GM19025 (cell line): ENCODE measurements around the gene CDC42SE2.
"Not testable (repeated sequence)": the region's sequence is repeated elsewhere in the genome, so short reads cannot be mapped to it uniquely, and the experiment has no call there.

ENCODE experiments used
- ATAC-seq: cut with Tn5 transposase; IDR thresholded peaks from one replicate; pipeline ENCODE4 v1.9.1; 2021; ENCODE audit warnings: mild to moderate bottlenecking, low read depth, moderate library complexity; ENCODE audit not compliant: unreplicated experiment

CDC42SE2 gene

GRCh38 chr5:131246504-131246903, 17.3 kb upstream of the CDC42SE2 start:
- no peak for ATAC-seq

DNA sequence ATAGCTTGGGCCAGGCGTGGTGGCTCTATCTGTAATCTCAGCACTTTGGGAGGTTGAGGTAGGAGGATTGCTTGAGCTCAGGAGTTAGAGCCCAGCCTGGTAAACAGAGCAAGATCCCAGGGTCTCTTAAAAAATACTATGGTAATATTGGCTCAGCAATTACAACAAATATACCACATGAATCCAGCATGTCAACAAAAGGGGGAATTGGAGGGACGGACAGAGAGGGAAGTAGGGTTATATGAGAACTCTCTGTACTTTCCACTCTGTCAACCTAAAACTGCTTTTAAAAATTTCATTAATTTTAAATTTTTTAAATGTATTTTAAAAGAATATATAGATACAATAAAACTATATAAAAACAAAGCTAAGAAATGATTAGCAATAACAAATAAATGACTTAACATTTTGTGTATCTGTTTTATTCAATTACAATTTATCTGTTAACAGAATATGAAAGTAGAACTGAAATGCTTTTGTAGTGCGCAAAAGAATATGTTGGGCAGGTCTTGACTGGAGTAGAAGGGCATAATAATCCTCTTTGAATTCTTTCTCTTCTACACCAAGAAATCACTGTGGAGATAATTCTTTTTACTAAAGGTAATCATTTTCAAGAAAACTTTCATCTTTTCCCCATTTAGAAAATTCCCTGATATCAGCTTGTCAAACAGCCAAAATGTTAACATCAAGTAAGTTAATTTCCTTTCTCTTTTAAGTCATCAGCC, 12.9 kb upstream of the CDC42SE2 start:
- ATAC-seq: no peak

DNA sequence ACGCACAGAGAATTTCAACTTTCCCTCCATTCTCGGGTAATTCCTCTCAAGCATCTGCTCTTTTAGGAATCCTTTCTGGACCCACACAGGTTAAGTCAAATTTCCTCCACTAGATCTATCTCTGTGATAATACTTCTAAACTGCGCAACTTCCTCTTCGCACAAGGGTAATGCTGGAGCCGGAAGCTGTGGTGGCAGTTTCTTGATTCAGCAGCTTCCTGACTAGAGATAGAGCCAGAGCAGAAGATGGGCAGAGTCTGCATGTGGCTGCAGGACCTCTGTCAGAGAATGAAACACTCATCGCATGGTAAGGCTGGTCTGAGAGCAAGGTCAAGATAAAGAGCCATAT, 11.1 kb upstream of the CDC42SE2 start:
- peak; percentile 78 for ATAC-seq

DNA sequence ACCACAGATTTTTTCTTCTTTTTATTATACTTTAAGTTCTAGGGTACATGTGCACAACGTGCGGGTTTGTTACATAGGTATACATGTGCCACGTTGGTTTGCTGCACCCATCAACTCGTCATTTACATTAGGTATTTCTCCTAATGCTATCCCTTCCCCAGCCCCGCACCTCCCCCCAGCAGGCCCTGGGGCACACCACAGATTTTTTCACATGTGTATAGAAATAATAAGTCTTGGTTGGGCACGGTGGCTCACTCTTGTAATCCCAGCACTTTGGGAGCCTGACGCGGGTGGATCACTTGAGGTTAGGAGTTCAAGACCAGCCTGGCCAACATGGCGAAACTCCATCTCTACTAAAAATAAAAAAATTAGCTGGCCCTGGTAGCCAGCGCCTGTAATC, 9.8 kb upstream of the CDC42SE2 start:
- not testable (repeated sequence) for ATAC-seq

DNA sequence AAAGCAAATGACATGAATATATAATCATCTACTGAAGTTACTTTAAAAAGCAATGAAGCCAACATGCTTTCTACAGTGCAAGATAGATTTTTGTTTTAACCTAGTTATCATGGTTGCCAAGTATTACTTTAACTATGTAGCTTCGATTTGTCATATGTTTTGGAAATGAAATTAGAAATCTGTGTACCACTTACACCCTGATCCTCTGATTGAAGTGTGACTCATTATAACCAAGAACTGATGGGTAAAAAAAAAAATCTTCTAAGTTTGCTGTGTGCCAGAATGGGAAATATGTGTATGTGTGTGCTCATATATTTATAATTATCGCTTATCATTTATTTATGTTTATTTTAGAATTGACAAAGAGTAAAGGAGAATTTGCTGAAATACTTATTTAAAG, 9.1 kb upstream of the CDC42SE2 start:
- ATAC-seq: no peak

GRCh38 chr5:131256507-131256823, 7.4 kb upstream of the CDC42SE2 start:
- no peak for ATAC-seq

DNA sequence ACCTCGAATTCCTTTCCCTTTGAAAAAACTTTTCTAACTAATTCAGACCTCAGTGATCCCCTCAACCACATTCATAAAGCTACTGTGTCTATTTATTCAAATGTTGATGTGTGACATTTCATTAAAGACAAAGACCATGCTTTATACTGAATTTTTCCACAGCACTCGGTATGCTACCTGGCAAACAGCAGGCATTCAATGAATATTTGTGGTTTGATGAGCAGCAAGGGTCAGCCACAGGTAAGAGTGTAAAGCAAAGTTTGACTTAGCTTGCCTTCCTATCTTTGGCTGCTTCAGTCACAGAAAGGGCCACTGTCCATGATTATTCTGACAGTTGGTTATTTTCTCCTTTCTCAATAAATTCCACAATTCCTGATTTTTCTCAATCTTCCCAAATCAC, 5.1 kb upstream of the CDC42SE2 start:
- ATAC-seq: no peak

- no peak for ATAC-seq
Measured at GRCh38 chr5:131259326-131259725, 4.5 kb upstream of the CDC42SE2 start.

- no peak for ATAC-seq
Measured at GRCh38 chr5:131260895-131261294, 3.0 kb upstream of the CDC42SE2 start.

GRCh38 chr5:131261483-131261882, 2.4 kb upstream of the CDC42SE2 start:
- ATAC-seq: no peak

DNA sequence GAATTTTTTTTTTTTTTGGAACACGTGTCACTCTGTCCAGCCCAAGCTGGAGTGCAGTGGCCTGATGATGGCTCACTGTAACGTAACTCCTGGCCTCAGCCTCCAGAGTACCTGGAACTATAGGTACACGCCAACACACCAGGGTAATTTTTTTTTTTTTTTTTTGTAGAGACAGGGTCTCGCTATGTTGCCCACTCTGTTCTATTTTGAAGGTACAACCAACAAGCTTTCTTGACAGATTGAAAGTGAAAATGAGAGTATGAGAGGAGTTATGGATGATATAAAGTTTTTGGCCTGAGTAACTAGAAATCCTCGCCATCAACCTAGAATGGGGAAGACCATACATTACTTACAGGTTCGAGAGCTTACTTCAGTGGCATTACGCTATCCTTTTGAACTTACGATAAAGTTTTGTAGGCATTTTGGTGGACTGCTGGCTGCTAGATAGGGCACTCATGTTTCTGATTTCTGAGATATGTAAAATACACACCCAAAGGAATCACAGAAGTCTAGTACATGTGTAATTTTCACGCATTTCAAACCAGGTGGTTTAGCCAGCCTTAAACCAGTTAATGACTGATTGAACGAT, 806 bp upstream of the CDC42SE2 start:
- ATAC-seq: no peak

- peak; percentile 0 for ATAC-seq
Measured at GRCh38 chr5:131264451-131265099, 722 bp downstream of the CDC42SE2 start.

DNA sequence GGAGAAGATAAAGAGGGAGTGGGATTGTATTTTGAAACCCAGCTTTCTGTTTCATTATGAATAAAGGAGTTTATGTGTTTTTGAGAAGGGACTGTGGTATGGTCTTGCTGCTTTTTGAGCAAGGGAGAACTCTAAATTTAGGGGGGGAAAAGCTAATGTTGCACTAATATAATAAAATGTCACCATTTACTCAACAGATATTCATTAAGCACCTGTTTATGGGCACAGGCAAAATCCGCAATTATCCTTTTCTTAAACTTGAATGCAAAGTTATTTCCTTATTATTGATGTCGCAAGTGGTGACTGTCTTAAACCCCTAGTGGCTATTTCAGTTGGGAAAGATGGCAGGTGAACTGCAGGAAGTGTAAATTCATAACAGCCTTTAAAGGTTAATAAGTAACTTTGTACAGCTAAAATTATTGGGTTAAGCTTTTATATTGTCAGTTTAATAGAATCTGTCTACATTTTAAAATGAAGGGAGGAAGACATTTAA, 1.5 kb downstream of the CDC42SE2 start:
- peak; percentile 13 for ATAC-seq

DNA sequence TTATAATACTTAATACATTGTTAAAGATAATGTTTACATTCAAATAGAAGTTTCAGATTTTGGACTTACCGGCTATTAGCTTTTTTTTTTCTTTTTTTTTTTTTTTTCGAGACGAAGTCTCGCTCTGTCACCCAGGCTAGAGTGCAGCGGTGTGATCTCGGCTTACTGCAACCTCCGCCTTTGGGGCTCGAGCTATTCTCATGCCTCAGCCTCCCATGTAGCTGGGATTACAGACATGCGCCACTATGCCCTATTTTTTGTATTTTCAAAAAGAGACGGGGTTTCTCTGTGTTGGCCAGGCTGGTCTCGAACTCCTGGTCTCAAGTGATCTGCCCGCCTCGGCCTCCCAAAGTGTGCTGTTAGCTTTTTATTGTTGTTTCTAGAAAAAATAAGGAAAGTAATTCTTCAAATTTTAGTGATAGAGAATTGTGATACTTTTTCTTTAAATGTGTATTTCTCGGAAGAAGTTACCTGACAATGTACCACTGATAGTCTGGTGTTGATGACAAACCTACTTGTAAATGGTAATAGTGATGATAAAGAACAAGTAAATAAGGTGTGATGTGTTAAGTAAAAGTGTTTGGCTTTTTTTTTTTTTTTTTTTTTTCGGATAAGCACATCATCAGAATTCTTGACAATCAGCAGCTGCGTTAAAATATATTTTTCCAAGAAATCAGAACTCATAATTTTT, 2.7 kb downstream of the CDC42SE2 start:
- no peak for ATAC-seq

- ATAC-seq: no peak
Measured at GRCh38 chr5:131268758-131269370, 5.0 kb downstream of the CDC42SE2 start.

- no peak for ATAC-seq
Measured at GRCh38 chr5:131270809-131271208, 7.0 kb downstream of the CDC42SE2 start.

DNA sequence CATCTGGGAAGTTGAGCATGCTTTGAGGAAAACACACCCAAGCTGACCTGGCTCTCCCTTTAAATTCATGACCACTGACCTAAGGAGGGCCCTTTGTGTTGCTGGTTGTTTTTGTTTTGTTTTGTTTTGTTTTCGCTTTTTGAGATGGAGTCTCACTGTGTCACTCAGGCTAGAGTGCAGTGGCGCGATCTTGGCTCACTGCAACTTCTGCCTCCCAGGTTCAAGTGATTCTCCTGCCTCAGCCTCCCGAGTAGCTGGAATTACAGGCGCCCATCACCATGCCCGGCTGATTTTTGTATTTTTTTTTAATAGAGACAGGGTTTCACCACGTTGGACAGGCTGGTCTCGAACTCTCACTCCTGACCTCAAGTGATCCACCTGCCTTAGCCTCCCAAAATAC, 8.0 kb downstream of the CDC42SE2 start:
- ATAC-seq: not testable (repeated sequence)

DNA sequence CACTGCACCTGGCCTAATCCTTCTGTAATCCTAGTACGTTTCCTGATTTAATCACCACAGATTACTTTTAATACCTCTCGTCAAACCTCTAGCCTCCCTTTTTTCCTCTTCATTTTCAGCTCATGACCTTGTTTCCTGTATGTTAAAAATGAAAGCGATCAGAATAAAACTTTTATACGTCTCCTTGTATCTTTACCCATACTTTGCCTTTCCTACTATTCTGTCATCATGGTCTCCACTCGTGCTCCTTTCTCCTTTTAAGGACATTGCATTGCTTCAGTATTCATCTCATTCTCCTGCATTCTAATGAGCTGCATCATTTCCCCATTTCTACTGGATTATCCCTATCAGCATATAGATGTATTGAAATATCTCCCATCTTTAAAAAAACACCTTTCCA, 8.5 kb downstream of the CDC42SE2 start:
- ATAC-seq: no peak

GRCh38 chr5:131272724-131273123, 8.9 kb downstream of the CDC42SE2 start:
- ATAC-seq: no peak

DNA sequence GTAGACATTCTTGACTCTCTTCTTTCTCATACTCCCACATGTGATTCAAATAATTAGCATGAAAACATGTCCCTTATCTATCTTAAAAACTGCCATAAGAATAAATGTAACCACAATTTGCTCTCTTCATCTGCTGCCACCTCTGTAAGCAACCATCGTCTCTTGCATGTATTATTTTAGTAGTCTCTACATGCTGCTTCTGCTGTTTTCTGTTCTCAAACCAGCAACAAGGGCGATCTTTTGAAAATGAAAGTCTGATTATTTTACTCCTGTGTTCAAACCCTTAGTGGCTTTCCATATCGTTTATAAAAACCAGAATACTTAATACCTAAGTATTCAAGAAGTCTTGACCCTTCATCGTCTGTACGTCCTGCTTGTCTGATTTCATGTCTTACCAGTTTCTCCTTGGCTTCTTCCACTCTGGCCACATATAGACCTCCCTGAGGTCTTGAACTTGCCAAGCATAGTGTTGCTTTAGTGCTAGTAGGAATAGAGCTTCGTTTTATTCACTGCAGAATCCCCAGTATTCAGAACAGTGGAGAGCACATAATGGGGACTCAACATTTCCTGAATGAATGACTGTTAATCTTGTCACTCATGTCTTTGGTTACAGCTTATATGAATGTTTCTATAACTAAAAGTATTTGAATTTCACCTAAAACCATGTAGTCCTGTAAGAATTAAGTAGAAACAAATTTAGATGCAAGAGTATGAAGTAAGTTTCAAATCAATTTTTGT, 10.6 kb downstream of the CDC42SE2 start:
- ATAC-seq: no peak
